ENCODE results near the gene VWF.

Gene VWF

GRCh38 chr12:6076346-6076745, 48.1 kb downstream of the VWF start:
- DNase-seq, result no peak

- no peak for DNase-seq
Observed at GRCh38 chr12:6074979-6075585, 49.4 kb downstream of the VWF start.

GRCh38 chr12:6074427-6074826, 50.0 kb downstream of the VWF start:
- no peak for DNase-seq

GRCh38 chr12:6073426-6073825, 51.0 kb downstream of the VWF start:
- DNase-seq, result no peak

- DNase-seq, result no peak
Observed at GRCh38 chr12:6072302-6072752, 52.1 kb downstream of the VWF start.

- no peak for DNase-seq
Observed at GRCh38 chr12:6071589-6071988, 52.9 kb downstream of the VWF start.

GRCh38 chr12:6070472-6071257, 53.8 kb downstream of the VWF start:
- DNase-seq, result no peak

GRCh38 chr12:6069437-6070093, 54.9 kb downstream of the VWF start:
- no peak for DNase-seq

GRCh38 chr12:6068227-6068626, 56.2 kb downstream of the VWF start:
- no peak for DNase-seq

- no peak for DNase-seq
Observed at GRCh38 chr12:6067152-6067916, 57.1 kb downstream of the VWF start.

- DNase-seq, result no peak
Observed at GRCh38 chr12:6066651-6067050, 57.8 kb downstream of the VWF start.

- no peak for DNase-seq
Observed at GRCh38 chr12:6065863-6066199, 58.6 kb downstream of the VWF start.

GRCh38 chr12:6065131-6065862, 59.2 kb downstream of the VWF start:
- DNase-seq, result no peak

GRCh38 chr12:6062757-6063735, 61.4 kb downstream of the VWF start:
- DNase-seq, result no peak

GRCh38 chr12:6062395-6062756, 62.1 kb downstream of the VWF start:
- DNase-seq, result no peak

- DNase-seq, result no peak
Observed at GRCh38 chr12:6061660-6062059, 62.8 kb downstream of the VWF start.

- DNase-seq, result no peak
Observed at GRCh38 chr12:6059860-6060565, 64.5 kb downstream of the VWF start.

GRCh38 chr12:6059221-6059620, 65.2 kb downstream of the VWF start:
- no peak for DNase-seq

GRCh38 chr12:6058481-6059161, 65.8 kb downstream of the VWF start:
- DNase-seq, result no peak

- DNase-seq, result no peak
Observed at GRCh38 chr12:6057700-6058099, 66.8 kb downstream of the VWF start.
